ENCODE measurements around the gene ZNF106.

Gene ZNF106

GRCh38 chr15:42490671-42491538 lies at the start of gene ZNF106:
Gene ZNF106 (minus strand): TSS chr15:42491141. CDS start chr15:42472289, 18,852 bp downstream.
- DNase-seq (ENCODE audit: low read depth), result peak; percentile 77

GRCh38 chr15:42533246-42533645 lies 42.3 kb upstream of the ZNF106 start:
- DNase-seq (ENCODE audit: low read depth), result no peak

GRCh38 chr15:42528970-42529369 lies 38.0 kb upstream of the ZNF106 start:
- DNase-seq (ENCODE audit: low read depth), result no peak

- DNase-seq (ENCODE audit: low read depth), result no peak
Measured at GRCh38 chr15:42523331-42523730, 32.4 kb upstream of the ZNF106 start.

- DNase-seq (ENCODE audit: low read depth), result no peak
Measured at GRCh38 chr15:42511007-42511391, 20.1 kb upstream of the ZNF106 start.

- no peak for DNase-seq (ENCODE audit: low read depth)
Measured at GRCh38 chr15:42510258-42511006, 19.5 kb upstream of the ZNF106 start.

GRCh38 chr15:42508263-42508690 lies 17.3 kb upstream of the ZNF106 start:
- no peak for DNase-seq (ENCODE audit: low read depth)

- no peak for DNase-seq (ENCODE audit: low read depth)
Measured at GRCh38 chr15:42507514-42507913, 16.6 kb upstream of the ZNF106 start.

- no peak for DNase-seq (ENCODE audit: low read depth)
Measured at GRCh38 chr15:42504631-42505030, 13.7 kb upstream of the ZNF106 start.

- DNase-seq (ENCODE audit: low read depth), result no peak
Measured at GRCh38 chr15:42503825-42504224, 12.9 kb upstream of the ZNF106 start.

GRCh38 chr15:42502477-42502876 lies 11.5 kb upstream of the ZNF106 start:
- no peak for DNase-seq (ENCODE audit: low read depth)

GRCh38 chr15:42499858-42500609 lies 9.1 kb upstream of the ZNF106 start:
- no peak for DNase-seq (ENCODE audit: low read depth)

- no peak for DNase-seq (ENCODE audit: low read depth)
Measured at GRCh38 chr15:42498212-42499068, 7.5 kb upstream of the ZNF106 start.

- DNase-seq (ENCODE audit: low read depth), result peak; percentile 68
Measured at GRCh38 chr15:42495361-42496212, 4.6 kb upstream of the ZNF106 start, which contains the start of gene SNAP23. Gene SNAP23 (plus strand): TSS chr15:42495634. CDS start chr15:42511847, 16,213 bp downstream.

- DNase-seq (ENCODE audit: low read depth), result peak; percentile 12
Measured at GRCh38 chr15:42494998-42495360, 4.0 kb upstream of the ZNF106 start.

- DNase-seq (ENCODE audit: low read depth), result no peak
Measured at GRCh38 chr15:42493679-42494078, 2.7 kb upstream of the ZNF106 start.

- no peak for DNase-seq (ENCODE audit: low read depth)
Measured at GRCh38 chr15:42491539-42492225, 741 bp upstream of the ZNF106 start.

GRCh38 chr15:42490291-42490670 lies 660 bp downstream of the ZNF106 start:
- DNase-seq (ENCODE audit: low read depth), result no peak

GRCh38 chr15:42483677-42484076 lies 7.3 kb downstream of the ZNF106 start:
- no peak for DNase-seq (ENCODE audit: low read depth)

- no peak for DNase-seq (ENCODE audit: low read depth)
Measured at GRCh38 chr15:42482701-42483100, 8.2 kb downstream of the ZNF106 start.
